DMS79 treated with DMSO at 0.1 percent for 48 hours (cell line): Measurements from ENCODE around the gene SOCS7.

Source experiments
- DNase-seq: peaks from one replicate; lab custom pipeline; 2025; lab: John Stamatoyannopoulos, UW

The SOCS7 gene

GRCh38 chr17:38338053-38338452 is 13.6 kb upstream of the SOCS7 start:
- no peak for DNase-seq

GRCh38 chr17:38338535-38338934 is 13.1 kb upstream of the SOCS7 start:
- DNase-seq = no peak

GRCh38 chr17:38339891-38340290 is 11.8 kb upstream of the SOCS7 start:
- DNase-seq = no peak

GRCh38 chr17:38341035-38341721 is 10.5 kb upstream of the SOCS7 start:
- peak; percentile 93 for DNase-seq

- DNase-seq = no peak
These were observed 8.6 kb upstream of the SOCS7 start for GRCh38 chr17:38342886-38343607.

GRCh38 chr17:38343608-38344419 is 7.8 kb upstream of the SOCS7 start, which contains the start of gene GPR179:
Gene GPR179 (minus strand): TSS chr17:38343956. CDS start chr17:38343789, 167 bp downstream.
- DNase-seq = no peak

GRCh38 chr17:38344420-38344745 is 7.3 kb upstream of the SOCS7 start:
- no peak for DNase-seq

GRCh38 chr17:38345743-38346142 is 5.9 kb upstream of the SOCS7 start:
- DNase-seq = no peak

GRCh38 chr17:38349097-38349730 is 2.4 kb upstream of the SOCS7 start:
- peak; percentile 82 for DNase-seq

- DNase-seq = no peak
These were observed 1.6 kb upstream of the SOCS7 start for GRCh38 chr17:38350035-38350434.

- DNase-seq = no peak
These were observed 821 bp downstream of the SOCS7 start for GRCh38 chr17:38352245-38353085.

GRCh38 chr17:38353086-38353604 is 1.5 kb downstream of the SOCS7 start:
- DNase-seq = no peak

- DNase-seq = no peak
These were observed 2.0 kb downstream of the SOCS7 start for GRCh38 chr17:38353668-38354067.

GRCh38 chr17:38354466-38354865 is 2.8 kb downstream of the SOCS7 start:
- DNase-seq = no peak

- DNase-seq = no peak
These were observed 3.6 kb downstream of the SOCS7 start for GRCh38 chr17:38355251-38355650.

- DNase-seq = no peak
These were observed 6.0 kb downstream of the SOCS7 start for GRCh38 chr17:38357486-38358123.

- DNase-seq = peak; percentile 21
These were observed 7.2 kb downstream of the SOCS7 start for GRCh38 chr17:38358586-38359513.

GRCh38 chr17:38361694-38362465 is 10.2 kb downstream of the SOCS7 start:
- no peak for DNase-seq

- DNase-seq = no peak
These were observed 11.4 kb downstream of the SOCS7 start for GRCh38 chr17:38363016-38363415.
